HFF-Myc (cell line): ENCODE measurements around the gene ARID2.
A peak's percentile ranks its signal among the peaks of the same experiment; 100 is the strongest.

Experiments used
- DNase-seq: peaks from one replicate; pipeline ENCODE4 v3.0.0-alpha.2; 2011; ENCODE audit warnings: low read depth; ENCODE audit errors: extremely low read depth
- H3K4me3 ChIP-seq: replicated peaks from 2 replicates; pipeline ENCODE4 v1.5.1; 2011; ENCODE audit warnings: low read depth, mild to moderate bottlenecking, control low read depth, low read length
- TF ChIP-seq, protein P1 (sequence below): IDR thresholded peaks from 2 replicates; pipeline ENCODE4 v1.5.1; 2012; ENCODE audit warnings: mild to moderate bottlenecking, low read depth, low read length, control low read depth; ENCODE audit errors: missing control alignments

Gene ARID2

DNA sequence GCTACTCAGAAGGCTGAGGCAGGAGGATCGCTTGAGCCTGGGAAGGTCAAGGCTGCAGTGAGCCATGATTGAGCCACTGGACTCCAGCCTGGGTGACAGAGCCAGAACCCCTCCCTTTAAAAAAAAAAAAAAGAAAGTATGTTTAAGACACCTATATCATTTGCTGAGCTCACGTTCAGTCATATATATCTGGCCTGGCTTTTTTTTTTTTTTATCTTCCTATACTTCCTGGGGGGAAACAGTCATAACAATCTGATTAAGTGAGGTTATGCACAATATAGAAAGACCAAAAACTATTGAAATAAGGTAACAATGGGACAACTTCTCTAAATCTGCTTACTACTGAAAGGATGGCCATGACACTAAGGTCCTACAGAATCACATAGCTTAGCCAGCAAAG, 9.4 kb upstream of the ARID2 start:
- TF ChIP-seq, protein P1, sequence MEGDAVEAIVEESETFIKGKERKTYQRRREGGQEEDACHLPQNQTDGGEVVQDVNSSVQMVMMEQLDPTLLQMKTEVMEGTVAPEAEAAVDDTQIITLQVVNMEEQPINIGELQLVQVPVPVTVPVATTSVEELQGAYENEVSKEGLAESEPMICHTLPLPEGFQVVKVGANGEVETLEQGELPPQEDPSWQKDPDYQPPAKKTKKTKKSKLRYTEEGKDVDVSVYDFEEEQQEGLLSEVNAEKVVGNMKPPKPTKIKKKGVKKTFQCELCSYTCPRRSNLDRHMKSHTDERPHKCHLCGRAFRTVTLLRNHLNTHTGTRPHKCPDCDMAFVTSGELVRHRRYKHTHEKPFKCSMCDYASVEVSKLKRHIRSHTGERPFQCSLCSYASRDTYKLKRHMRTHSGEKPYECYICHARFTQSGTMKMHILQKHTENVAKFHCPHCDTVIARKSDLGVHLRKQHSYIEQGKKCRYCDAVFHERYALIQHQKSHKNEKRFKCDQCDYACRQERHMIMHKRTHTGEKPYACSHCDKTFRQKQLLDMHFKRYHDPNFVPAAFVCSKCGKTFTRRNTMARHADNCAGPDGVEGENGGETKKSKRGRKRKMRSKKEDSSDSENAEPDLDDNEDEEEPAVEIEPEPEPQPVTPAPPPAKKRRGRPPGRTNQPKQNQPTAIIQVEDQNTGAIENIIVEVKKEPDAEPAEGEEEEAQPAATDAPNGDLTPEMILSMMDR: no peak
- DNase-seq: no peak
- no peak overlapping the region for H3K4me3 ChIP-seq

DNA sequence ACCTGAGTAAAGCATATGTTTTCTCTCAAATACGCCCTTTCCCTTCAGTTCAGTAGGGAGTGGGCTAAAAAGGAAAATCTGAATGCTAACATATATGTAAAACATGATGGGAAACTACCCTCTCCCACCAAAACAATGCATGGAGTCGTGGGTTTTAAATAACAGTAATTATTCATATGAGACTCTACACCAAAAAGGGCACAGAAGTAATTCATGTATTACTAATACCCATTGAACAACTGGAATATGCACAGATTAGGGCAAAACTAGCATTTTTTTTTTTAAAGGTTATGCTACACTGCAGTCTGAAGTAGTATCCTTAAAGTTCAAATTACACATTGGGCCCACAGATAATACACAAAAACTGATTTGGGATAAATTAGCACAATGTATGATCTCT, 8.1 kb upstream of the ARID2 start:
- no peak overlapping the region for H3K4me3 ChIP-seq
- DNase-seq: no peak
- TF ChIP-seq, protein P1: no peak

DNA sequence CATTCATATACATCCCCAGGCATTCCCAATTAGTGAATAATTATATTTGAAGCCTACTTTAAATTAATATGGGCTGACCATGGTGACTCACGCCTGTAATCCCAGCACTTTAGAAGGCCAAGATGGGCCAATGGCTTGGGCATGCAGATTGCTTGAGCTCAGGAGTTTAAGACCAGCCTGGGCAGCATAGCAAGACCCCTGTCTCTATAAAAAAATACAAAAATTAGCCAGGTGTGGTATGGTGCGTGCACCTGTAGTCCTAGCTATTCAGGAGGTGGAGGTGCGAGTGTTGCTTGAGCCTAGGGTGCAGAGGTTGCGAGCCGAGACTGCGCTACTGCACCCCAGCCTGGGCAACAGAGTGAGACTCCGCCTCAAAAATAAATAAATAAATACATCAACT, 7.6 kb upstream of the ARID2 start:
- TF ChIP-seq, protein P1: no peak
- no peak overlapping the region for H3K4me3 ChIP-seq
- DNase-seq: no peak

DNA sequence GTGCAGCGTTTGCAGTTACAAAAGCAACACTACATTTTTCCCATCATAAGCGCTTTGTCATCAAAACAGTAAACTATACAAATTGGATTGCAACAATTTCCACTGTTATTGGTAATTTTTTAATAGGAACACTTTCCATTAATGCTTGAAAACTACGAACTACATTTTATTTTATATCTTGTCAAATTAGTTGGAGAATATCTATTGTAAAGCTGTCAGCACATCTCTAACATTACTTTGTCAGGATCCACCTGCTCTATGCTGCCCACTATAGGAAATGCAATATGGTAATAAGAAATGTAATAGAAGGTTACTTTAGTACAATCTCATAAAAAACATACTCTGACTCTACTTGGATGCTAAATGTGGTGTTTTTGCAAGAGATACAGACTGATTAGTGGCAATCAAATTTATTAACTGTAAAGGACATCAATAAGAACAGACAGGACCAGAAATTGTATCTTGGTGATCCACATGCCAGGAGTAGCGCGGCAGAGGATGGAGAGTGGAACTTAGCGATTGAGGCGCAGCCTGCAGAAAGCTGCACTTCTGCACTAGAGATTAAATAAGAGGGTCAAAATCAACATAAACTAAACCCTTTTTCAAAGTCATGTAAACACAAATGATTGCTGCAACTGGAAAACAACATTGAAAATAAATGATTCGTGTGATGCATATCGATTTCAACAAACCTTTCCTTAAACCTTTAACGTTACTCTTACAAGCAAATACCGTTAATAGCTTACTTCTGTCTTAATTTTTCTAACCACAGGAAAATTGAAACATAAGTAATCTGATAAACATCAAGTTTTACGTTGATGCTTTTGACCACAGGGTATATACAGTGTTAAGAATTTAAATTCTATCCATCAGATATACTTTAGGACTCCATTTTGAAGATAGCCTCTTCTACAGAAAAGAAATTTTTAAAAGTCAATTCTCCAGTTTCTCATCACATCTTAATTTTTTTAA, 3.6 kb upstream of the ARID2 start:
- DNase-seq: no peak
- TF ChIP-seq, protein P1: peak; percentile 66
- H3K4me3 ChIP-seq: peak overlapping the region; percentile 63

- peak overlapping the region; percentile 63 for H3K4me3 ChIP-seq
- TF ChIP-seq, protein P1: no peak
- DNase-seq: no peak
Observed at GRCh38 chr12:45726603-45727300, 2.8 kb upstream of the ARID2 start.

- TF ChIP-seq, protein P1: no peak
- H3K4me3 ChIP-seq: peak overlapping the region; percentile 63
- DNase-seq: peak; percentile 90
Observed at GRCh38 chr12:45727301-45727979, 2.1 kb upstream of the ARID2 start.
